ENCODE results near the gene SNRPD2.

SNRPD2 gene

DNA sequence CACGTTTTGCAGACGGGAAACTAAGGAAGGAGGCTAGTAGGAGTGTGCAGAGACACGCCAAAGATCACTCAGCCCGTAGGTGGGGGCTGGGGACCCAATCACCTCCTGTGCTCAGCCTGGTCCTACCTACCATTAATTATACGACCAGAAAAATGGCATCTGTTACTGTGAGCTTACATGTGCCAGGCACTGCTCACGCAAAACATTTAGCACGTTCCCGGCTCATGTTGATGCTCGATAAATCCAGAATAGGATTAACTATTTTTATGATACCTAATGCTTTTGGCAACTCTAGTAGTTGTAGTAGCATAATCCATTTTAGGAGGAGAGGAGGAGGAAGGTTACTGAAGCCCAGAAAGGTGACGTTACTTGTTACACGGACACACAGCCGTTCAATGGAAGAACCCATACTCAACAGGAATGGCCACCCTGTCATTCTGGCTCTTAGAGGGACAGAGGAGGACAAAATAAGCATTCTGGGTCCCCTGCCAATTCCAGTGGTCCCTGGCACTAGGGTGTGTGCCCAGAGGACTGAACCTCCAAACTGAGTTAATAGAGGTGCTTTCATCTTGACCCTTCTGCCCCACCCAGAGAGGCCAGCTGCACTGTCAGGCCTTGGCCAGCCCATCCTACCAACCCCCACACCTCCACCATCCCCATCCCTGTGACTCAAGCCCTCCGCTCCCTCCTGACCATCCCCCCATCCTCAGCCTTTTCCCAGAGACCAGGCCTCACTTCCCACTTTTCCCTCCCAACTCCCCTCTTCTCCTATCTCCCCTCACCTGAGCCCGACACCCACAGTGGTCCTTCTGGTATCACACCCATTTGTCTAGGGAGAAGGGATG, 47.6 kb downstream of the SNRPD2 start:
- H3K4me3 ChIP-seq (ENCODE audit: control insufficient read depth, low read depth, low read length) = no peak overlapping the region
- no peak for DNase-seq (ENCODE audit: low read depth)
- TF ChIP-seq CTCF (conservative IDR thresholded peaks at IDR 0.05; ENCODE audit: control insufficient read depth, insufficient read depth, low read depth, low read length) = no peak

DNA sequence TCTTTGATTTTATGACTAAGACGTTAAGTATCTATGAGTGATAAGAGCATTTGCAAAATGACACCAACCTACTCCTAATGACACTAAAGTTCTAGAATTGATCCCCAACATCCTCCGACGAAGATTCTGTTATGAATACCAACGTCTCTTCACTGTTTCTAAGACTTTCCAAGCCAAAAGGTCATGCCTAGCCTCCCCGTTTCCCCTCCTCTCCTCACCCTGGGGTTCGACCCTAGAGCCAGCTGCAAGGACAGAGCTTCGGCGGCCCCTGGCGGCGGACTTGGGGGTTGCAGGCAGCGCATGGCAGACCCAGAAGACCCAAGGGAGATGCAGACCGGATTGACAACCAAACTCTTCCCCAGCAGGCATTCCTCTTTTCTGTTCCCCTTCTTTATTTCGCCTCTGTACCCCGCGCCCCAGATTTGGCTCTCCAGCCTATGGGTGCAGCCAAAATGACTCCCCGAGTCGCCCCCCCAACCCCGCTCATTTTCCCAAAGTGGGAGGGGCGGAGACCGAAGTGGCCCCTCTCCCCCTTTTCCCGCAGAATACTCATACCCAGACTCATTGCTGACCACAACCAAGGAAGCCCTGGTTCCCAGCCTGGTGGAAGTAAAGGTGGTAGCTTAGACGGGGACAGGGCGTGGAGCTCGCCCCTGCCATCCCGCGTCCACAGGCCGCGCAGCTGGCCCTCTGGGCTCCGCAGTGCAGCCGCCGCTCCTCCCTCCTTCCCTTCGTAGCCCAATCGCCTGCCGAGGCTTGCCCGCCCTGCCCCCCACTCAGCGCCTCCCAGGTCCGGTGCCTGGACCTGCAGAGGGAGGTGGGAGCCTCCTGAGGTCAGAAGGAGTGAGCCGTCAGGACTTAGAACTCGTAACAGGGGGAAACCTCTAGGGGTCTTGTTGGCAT, 48.5 kb downstream of the SNRPD2 start:
- peak; percentile 99 for TF ChIP-seq CTCF (conservative IDR thresholded peaks at IDR 0.05; ENCODE audit: control insufficient read depth, insufficient read depth, low read depth, low read length)
- DNase-seq (ENCODE audit: low read depth) = peak; percentile 69
- H3K4me3 ChIP-seq (ENCODE audit: control insufficient read depth, low read depth, low read length) = no peak overlapping the region

DNA sequence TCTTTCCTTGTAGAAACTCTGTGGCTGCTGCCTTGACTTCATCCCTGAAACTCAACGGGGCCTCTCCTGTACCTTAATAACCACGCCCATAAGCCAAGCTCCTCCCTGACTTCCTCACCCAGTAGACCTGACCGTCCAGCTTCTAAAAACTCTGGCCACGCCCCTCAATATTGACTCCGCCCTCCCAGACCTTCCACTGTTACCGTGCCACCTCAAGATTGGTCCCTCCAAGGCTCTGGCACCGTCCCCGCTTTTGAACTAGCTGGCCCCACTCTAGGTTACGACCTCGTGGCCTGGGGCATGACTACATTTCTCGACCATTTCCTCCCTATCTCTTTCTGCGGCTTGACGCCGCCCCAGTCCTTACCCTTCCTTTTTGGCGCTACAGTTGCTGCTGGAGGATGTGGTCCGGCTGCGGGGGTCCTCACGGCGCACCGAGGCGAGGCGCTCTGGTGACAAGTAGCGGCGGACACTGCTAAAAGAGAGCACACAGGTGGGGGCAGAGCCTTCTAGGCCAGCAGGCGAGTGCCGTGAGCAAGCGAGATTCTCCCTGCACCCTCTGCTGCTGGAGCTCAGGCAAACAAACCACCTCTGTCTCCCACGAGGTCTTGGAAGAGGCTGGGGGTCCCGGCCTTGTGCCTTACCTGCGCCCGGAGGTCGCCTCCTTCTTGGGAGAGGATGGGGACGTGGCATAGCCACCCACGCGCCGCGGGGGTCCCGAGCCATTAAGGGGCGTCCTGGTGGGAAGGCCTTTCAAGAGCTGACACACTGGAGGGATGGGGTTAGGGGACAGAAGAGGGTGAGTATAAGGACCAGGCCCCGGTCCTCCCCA, 50.3 kb downstream of the SNRPD2 start:
- H3K4me3 ChIP-seq (ENCODE audit: control insufficient read depth, low read depth, low read length) = peak overlapping the region; percentile 28
- peak; percentile 68 for DNase-seq (ENCODE audit: low read depth)
- no peak for TF ChIP-seq CTCF (conservative IDR thresholded peaks at IDR 0.05; ENCODE audit: control insufficient read depth, insufficient read depth, low read depth, low read length)

DNA sequence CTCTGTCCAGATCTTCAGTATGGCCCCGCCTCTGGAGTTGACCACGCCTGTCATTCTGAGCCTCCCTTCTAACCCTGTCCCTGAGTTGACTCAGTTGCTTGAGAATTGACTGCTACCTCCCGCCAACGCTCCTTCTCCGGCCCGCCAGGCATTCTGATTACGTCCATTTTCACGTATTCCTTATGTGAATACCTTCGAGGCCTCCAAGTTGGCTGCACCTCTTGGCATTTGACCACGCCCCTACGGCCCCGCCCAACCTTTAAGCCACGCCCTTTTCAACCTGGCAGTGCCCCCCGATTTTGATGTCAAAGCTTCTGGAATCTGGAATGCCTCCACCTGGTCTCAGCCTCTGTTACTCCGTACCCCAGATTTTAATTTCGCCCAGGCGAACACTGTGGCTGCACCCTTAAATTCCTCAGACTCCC, 50.9 kb downstream of the SNRPD2 start:
- no peak for DNase-seq (ENCODE audit: low read depth)
- TF ChIP-seq CTCF (conservative IDR thresholded peaks at IDR 0.05; ENCODE audit: control insufficient read depth, insufficient read depth, low read depth, low read length) = no peak
- H3K4me3 ChIP-seq (ENCODE audit: control insufficient read depth, low read depth, low read length) = no peak overlapping the region

DNA sequence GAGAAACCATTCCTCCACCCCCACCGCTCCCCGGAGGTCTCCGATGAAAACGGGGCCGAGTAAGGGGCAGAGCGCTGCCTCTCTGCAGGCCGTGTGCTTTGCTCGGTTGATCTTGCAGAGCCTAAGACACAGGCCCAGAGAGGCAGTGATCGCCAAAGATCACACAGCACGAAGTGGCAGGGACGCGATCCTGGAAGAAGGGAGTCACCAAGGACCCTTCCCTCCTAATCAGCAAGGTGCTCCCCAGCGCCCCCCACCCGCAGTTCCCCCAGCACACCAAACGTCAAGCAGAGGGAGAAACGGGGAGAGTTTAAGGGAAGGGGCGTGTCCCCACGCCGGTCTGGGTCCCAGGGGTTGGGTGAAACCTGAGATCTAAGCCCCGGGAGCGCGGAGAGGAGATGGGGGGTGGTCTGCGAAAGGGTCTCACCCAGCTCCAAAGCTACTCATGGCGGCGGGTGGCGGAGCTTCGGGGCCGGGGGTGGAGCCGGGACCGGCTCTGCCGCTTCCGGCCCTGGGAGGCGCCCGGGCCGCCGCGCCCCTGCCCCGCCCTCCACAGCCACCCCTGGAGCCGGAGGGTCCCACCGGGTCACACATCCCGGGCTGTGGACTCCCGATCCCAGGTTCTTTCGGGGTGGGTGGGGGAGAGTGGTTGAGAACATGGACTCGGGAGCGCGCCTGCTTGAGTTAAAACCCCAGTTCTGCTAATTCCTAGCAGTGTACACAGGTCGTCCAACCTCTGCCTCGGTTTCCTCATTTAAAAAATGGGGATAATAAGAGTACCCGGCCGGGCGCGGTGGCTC, 52.6 kb downstream of the SNRPD2 start, which contains the start of gene EML2:
Gene EML2, minus strand, starts transcription at position 468 of the 800 bp plus-strand sequence. Its CDS starts 21 bp downstream, at position 447.
- peak within 1 kb of the TSS; percentile 78 for H3K4me3 ChIP-seq (ENCODE audit: control insufficient read depth, low read depth, low read length)
- TF ChIP-seq CTCF (conservative IDR thresholded peaks at IDR 0.05; ENCODE audit: control insufficient read depth, insufficient read depth, low read depth, low read length) = peak; percentile 26
- DNase-seq (ENCODE audit: low read depth) = no peak

Measured in fibroblast of mammary gland (primary cell).